ENCODE results near the gene GRIFIN.

- TF ChIP-seq POLR2A (IDR thresholded peaks at IDR 0.05; ENCODE audit: low read depth, low read length) (no peak), TAF1 (IDR thresholded peaks at IDR 0.05; ENCODE audit: borderline replicate concordance, low read depth, low read length) (no peak)
These were observed 31.2 kb downstream of the GRIFIN start for GRCh38 chr7:2445047-2445446.
